ENCODE data around the gene DACH1. TPM values are rescaled to one million over a fixed set of nuclear protein-coding genes. Genes with fewer than 3 reads are reported as not detected.

DACH1 gene
- total RNA-seq, 1 donor from 2014 or later: 1.6 TPM

DNA sequence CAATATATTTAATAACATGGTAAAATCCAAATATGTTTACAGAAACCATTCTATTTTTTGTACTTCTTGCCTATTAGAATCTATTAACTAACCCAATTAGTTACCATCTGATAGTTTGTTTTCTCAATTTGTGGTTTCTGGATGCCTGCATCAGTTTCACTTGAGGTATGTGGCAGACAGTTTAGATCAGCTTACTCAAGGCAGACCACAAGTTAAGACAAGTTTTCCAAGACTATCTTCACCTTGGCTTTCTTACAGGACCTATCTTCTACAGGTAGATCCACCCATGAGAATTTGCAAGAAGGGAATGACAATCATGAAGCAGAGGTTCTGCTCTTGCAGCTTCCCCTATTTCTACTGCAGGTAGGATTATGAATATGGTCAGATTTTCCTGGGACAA lies 458.6 kb downstream of the DACH1 start:
- H3K4me3 Mint-ChIP-seq (ENCODE audit: unreplicated experiment): no peak overlapping the region
- no peak overlapping the region for H3K27ac Mint-ChIP-seq (ENCODE audit: unreplicated experiment)
- no peaks in the 10 kb centered on the region for H3K4me1 Mint-ChIP-seq (ENCODE audit: low read depth, unreplicated experiment)
- no peaks in the 10 kb centered on the region for H3K9me3 Mint-ChIP-seq (ENCODE audit: unreplicated experiment)
- no peak for FAIRE-seq
- Histone ChIP-seq H2AFZ (ENCODE audit: low read depth, low read length) (no peak overlapping the region), H3K4me1 (ENCODE audit: insufficient read depth, low read length) (no peaks in the 10 kb centered on the region), H3K27me3 (ENCODE audit: insufficient read depth, low read length) (no peaks in the 10 kb centered on the region), H3K27ac (ENCODE audit: low read depth, low read length) (no peak overlapping the region), H3K79me2 (ENCODE audit: insufficient read depth, low read length) (no peaks in the 10 kb centered on the region), H3K4me2 (ENCODE audit: low read length) (no peak overlapping the region), H3K9me3 (ENCODE audit: insufficient read depth, low read depth, low read length) (no peaks in the 10 kb centered on the region), H3K36me3 (ENCODE audit: insufficient read depth, low read length) (no peaks in the 10 kb centered on the region), H3K4me3 (ENCODE audit: insufficient read depth, low read depth, low read length) (no peak overlapping the region), H3K9ac (ENCODE audit: low read length) (no peak overlapping the region), H4K20me1 (ENCODE audit: insufficient read depth, low read length) (no peaks in the 10 kb centered on the region)
- no peaks in the 10 kb centered on the region for H3K36me3 Mint-ChIP-seq (ENCODE audit: low read depth, unreplicated experiment)
- TF ChIP-seq, protein P1, sequence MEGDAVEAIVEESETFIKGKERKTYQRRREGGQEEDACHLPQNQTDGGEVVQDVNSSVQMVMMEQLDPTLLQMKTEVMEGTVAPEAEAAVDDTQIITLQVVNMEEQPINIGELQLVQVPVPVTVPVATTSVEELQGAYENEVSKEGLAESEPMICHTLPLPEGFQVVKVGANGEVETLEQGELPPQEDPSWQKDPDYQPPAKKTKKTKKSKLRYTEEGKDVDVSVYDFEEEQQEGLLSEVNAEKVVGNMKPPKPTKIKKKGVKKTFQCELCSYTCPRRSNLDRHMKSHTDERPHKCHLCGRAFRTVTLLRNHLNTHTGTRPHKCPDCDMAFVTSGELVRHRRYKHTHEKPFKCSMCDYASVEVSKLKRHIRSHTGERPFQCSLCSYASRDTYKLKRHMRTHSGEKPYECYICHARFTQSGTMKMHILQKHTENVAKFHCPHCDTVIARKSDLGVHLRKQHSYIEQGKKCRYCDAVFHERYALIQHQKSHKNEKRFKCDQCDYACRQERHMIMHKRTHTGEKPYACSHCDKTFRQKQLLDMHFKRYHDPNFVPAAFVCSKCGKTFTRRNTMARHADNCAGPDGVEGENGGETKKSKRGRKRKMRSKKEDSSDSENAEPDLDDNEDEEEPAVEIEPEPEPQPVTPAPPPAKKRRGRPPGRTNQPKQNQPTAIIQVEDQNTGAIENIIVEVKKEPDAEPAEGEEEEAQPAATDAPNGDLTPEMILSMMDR (IDR thresholded peaks at IDR 0.05; ENCODE audit: insufficient read depth, low read depth, low read length): no peak
- TF ChIP-seq EZH2 (IDR thresholded peaks at IDR 0.05; ENCODE audit: insufficient read depth, low read length): no peak
- H3K27me3 Mint-ChIP-seq (ENCODE audit: low read depth, unreplicated experiment): no peaks in the 10 kb centered on the region
- no peak for DNase-seq (ENCODE audit: low read depth)

DNA sequence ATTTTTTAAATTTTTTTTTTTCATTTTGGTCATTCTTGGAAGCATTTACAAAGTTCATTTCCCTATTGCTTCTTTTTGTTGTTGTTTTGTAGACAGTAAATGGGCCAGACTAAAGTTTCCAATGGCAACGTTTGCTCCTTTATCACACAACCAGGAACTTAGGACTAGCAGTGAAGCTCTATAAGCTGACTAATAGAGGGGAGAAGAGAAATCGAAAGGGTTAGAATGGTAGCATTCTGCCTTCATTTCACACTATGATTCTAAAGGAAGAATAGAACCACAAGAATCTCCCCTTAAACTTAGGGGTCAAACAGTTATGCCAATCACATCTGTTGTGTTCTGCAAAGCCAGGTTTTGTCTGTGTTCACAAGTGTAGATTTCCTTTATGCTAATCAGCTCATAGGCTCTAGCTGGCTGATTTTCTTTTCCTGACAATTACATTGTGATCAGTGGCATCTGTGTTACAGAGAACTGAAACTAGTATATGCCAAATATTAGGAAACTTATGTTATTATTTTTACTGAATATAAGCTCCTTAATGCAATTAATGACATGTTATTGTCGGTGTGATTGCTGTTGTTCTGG lies 467.3 kb downstream of the DACH1 start:
- H3K36me3 ChIP-seq (ENCODE audit: insufficient read depth, low read length): no peaks in the 10 kb centered on the region
- no peaks in the 10 kb centered on the region for H3K79me2 ChIP-seq (ENCODE audit: insufficient read depth, low read length)
- no peak overlapping the region for H3K4me3 ChIP-seq (ENCODE audit: insufficient read depth, low read depth, low read length)
- Mint-ChIP-seq H3K27me3 (ENCODE audit: low read depth, unreplicated experiment) (no peaks in the 10 kb centered on the region), H3K36me3 (ENCODE audit: low read depth, unreplicated experiment) (no peaks in the 10 kb centered on the region), H3K9me3 (ENCODE audit: unreplicated experiment) (no peaks in the 10 kb centered on the region), H3K4me1 (ENCODE audit: low read depth, unreplicated experiment) (peaks cover 1% of the 10 kb centered on the region), H3K4me3 (ENCODE audit: unreplicated experiment) (no peak overlapping the region), H3K27ac (ENCODE audit: unreplicated experiment) (no peak overlapping the region)
- no peak overlapping the region for H3K27ac ChIP-seq (ENCODE audit: low read depth, low read length)
- no peaks in the 10 kb centered on the region for H3K4me1 ChIP-seq (ENCODE audit: insufficient read depth, low read length)
- H3K4me2 ChIP-seq (ENCODE audit: low read length): no peak overlapping the region
- no peak overlapping the region for H2AFZ ChIP-seq (ENCODE audit: low read depth, low read length)
- no peaks in the 10 kb centered on the region for H3K9me3 ChIP-seq (ENCODE audit: insufficient read depth, low read depth, low read length)
- TF ChIP-seq, protein P1 (IDR thresholded peaks at IDR 0.05; ENCODE audit: insufficient read depth, low read depth, low read length): no peak
- no peak for TF ChIP-seq EZH2 (IDR thresholded peaks at IDR 0.05; ENCODE audit: insufficient read depth, low read length)
- no peaks in the 10 kb centered on the region for H3K27me3 ChIP-seq (ENCODE audit: insufficient read depth, low read length)
- DNase-seq (ENCODE audit: low read depth) (no peak), FAIRE-seq (no peak)
- no peak overlapping the region for H3K9ac ChIP-seq (ENCODE audit: low read length)
- H4K20me1 ChIP-seq (ENCODE audit: insufficient read depth, low read length): no peaks in the 10 kb centered on the region

DNA sequence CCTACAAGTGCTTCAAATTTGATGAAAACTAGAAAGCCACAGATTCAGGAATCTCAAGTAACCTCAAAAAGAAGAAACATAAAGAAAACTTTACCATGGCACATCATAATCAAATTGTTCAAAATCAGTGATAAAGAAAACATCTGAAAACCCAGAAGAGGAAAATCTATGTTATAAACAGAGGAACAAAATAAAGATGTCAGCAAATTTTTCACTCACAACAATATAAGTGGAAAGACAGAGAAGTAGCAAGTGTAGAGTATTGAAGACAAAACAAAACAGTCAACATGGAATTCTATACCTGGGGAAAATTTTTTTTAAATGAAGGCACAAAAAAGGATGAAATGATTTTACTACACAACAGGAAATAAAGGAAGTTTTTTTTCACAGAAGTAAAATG lies 470.9 kb downstream of the DACH1 start:
- H3K27me3 Mint-ChIP-seq (ENCODE audit: low read depth, unreplicated experiment): no peaks in the 10 kb centered on the region
- H3K36me3 Mint-ChIP-seq (ENCODE audit: low read depth, unreplicated experiment): no peaks in the 10 kb centered on the region
- H3K4me1 Mint-ChIP-seq (ENCODE audit: low read depth, unreplicated experiment): peaks cover 1% of the 10 kb centered on the region
- Histone ChIP-seq H3K27me3 (ENCODE audit: insufficient read depth, low read length) (no peaks in the 10 kb centered on the region), H3K9ac (ENCODE audit: low read length) (no peak overlapping the region), H3K4me3 (ENCODE audit: insufficient read depth, low read depth, low read length) (no peak overlapping the region), H4K20me1 (ENCODE audit: insufficient read depth, low read length) (no peaks in the 10 kb centered on the region), H2AFZ (ENCODE audit: low read depth, low read length) (no peak overlapping the region), H3K4me2 (ENCODE audit: low read length) (no peak overlapping the region), H3K27ac (ENCODE audit: low read depth, low read length) (no peak overlapping the region), H3K4me1 (ENCODE audit: insufficient read depth, low read length) (no peaks in the 10 kb centered on the region), H3K36me3 (ENCODE audit: insufficient read depth, low read length) (no peaks in the 10 kb centered on the region), H3K9me3 (ENCODE audit: insufficient read depth, low read depth, low read length) (no peaks in the 10 kb centered on the region), H3K79me2 (ENCODE audit: insufficient read depth, low read length) (no peaks in the 10 kb centered on the region)
- H3K4me3 Mint-ChIP-seq (ENCODE audit: unreplicated experiment): no peak overlapping the region
- TF ChIP-seq, protein P1 (IDR thresholded peaks at IDR 0.05; ENCODE audit: insufficient read depth, low read depth, low read length): no peak
- TF ChIP-seq EZH2 (IDR thresholded peaks at IDR 0.05; ENCODE audit: insufficient read depth, low read length): no peak
- H3K27ac Mint-ChIP-seq (ENCODE audit: unreplicated experiment): no peak overlapping the region
- DNase-seq (ENCODE audit: low read depth) (no peak), FAIRE-seq (no peak)
- no peaks in the 10 kb centered on the region for H3K9me3 Mint-ChIP-seq (ENCODE audit: unreplicated experiment)
